CD4-positive, alpha-beta T cell (primary cell): Measurements from ENCODE around the gene CBLN2. TPM values are rescaled to one million over a fixed set of nuclear protein-coding genes. Genes with fewer than 3 reads are reported as not detected.
A peak's percentile ranks its signal among the peaks of the same experiment; 100 is the strongest.

ENCODE experiments used
- ATAC-seq: fragments of 200-7000 bp; cut with Tn5 transposase; one replicate; pipeline ENCODE4 v1.10.0; 2022; ENCODE audit warnings: mild to moderate bottlenecking; ENCODE audit not compliant: poor library complexity
- CTCF ChIA-PET: fragments of 350-600 bp; sonication (Branson Sonifier 250); formaldehyde crosslinking; loops from one replicate; lab custom pipeline; 2021; ENCODE audit warnings: antibody characterized with exemption, inconsistent platforms; lab: Charles Lee
- POLR2A ChIA-PET: fragments of 350-600 bp; sonication (Branson Sonifier 250); formaldehyde crosslinking; loops from one replicate; lab custom pipeline; 2021; ENCODE audit warnings: antibody characterized with exemption, inconsistent platforms; lab: Charles Lee
- DNase-seq, 14 experiments: peaks; one replicate each; pipeline ENCODE4 v3.0.0-alpha.2; 2013 to 2020; ENCODE audit warnings: mixed read lengths in 2 of 14
- H3K27ac ChIP-seq, 2 donors: one replicate each; pipeline versions ENCODE4 v1.5.1 to v1.7.0; 2013; ENCODE audit warnings: low read length in 2 of 2, low read depth in 1 of 2, mild to moderate bottlenecking in 1 of 2
- H3K27me3 ChIP-seq, 2 experiments: 1 replicate in 1 of 2; 2 replicates in 1 of 2; pipeline versions ENCODE4 v1.6.1 to v1.7.0; 2013; ENCODE audit warnings: low read length in 2 of 2, control low read depth in 1 of 2, mild to moderate bottlenecking in 1 of 2, moderate library complexity in 1 of 2; ENCODE audit not compliant: insufficient read depth in 2 of 2, control insufficient read depth in 1 of 2
- H3K36me3 ChIP-seq: one replicate; pipeline ENCODE4 v1.6.1; 2013; ENCODE audit warnings: low read length, control low read depth; ENCODE audit not compliant: insufficient read depth
- H3K4me1 ChIP-seq: one replicate; pipeline ENCODE4 v1.6.1; 2013; ENCODE audit warnings: low read length, control low read depth; ENCODE audit not compliant: insufficient read depth
- H3K4me3 ChIP-seq: one replicate; pipeline ENCODE4 v1.5.1; 2013; ENCODE audit warnings: mild to moderate bottlenecking, low read length, moderate library complexity
- H3K9me3 ChIP-seq, 2 experiments: 1 replicate in 1 of 2; 2 replicates in 1 of 2; pipeline versions ENCODE4 v1.6.1 to v1.7.0; 2013; ENCODE audit warnings: low read length in 2 of 2, mild to moderate bottlenecking in 2 of 2, control low read depth in 1 of 2, moderate library complexity in 1 of 2; ENCODE audit not compliant: control insufficient read depth in 1 of 2, insufficient read depth in 1 of 2
- H3K27ac Mint-ChIP-seq: one replicate; pipeline ENCODE4 v1.8.0; 2020; ENCODE audit warnings: mixed read lengths
- H3K27me3 Mint-ChIP-seq: one replicate; pipeline ENCODE4 v1.8.0; 2021; ENCODE audit warnings: mixed read lengths
- H3K36me3 Mint-ChIP-seq: one replicate; pipeline ENCODE4 v1.8.0; 2021; ENCODE audit warnings: low read depth, mixed read lengths
- H3K4me1 Mint-ChIP-seq: one replicate; pipeline ENCODE4 v1.8.0; 2021; ENCODE audit warnings: low read depth, mixed read lengths
- H3K4me3 Mint-ChIP-seq: one replicate; pipeline ENCODE4 v1.8.0; 2020; ENCODE audit warnings: mild to moderate bottlenecking, mixed read lengths
- H3K9me3 Mint-ChIP-seq: one replicate; pipeline ENCODE4 v1.8.0; 2020; ENCODE audit warnings: mixed read lengths
- intact Hi-C, 2 experiments: fragments of 100-400 bp; cut with DNase I in 1 of 2; cut with micrococcal nuclease in 1 of 2; formaldehyde crosslinking; loops; one replicate each; pipeline versions ENCODE4 v1.15.1 to v1.9.0; 2023 to 2025; cut with DNase I, micrococcal nuclease
- polyA plus RNA-seq, 2 donors: library from polyadenylated mRNA; unstranded; fragments of 120-200 nt; gene quantifications; one replicate each; pipeline ENCODE4 v1.2.1, GENCODE V29; 2013
- total RNA-seq, 174 experiments: library from RNA in 2 of 174; stranded (reverse) in 2 of 174; gene quantifications; one replicate each; pipeline ENCODE4 v1.2.3 and lab custom pipeline; 2021 to 2026
- TF ChIP-seq, protein P1 (sequence below): fragments of 200-600 bp; IDR thresholded peaks from one replicate; pipeline ENCODE4 v1.8.0; 2022; ENCODE audit warnings: antibody characterized with exemption, mild to moderate bottlenecking

Gene CBLN2
- total RNA-seq (not detected), total RNA-seq (lab: John Stamatoyannopoulos, UW) (0 to 0.20 (median 0) reads per million in 172 experiments)
- not detected for polyA plus RNA-seq (2013, experiment 1 of 2)
- polyA plus RNA-seq (2013, experiment 2 of 2), result not detected

DNA sequence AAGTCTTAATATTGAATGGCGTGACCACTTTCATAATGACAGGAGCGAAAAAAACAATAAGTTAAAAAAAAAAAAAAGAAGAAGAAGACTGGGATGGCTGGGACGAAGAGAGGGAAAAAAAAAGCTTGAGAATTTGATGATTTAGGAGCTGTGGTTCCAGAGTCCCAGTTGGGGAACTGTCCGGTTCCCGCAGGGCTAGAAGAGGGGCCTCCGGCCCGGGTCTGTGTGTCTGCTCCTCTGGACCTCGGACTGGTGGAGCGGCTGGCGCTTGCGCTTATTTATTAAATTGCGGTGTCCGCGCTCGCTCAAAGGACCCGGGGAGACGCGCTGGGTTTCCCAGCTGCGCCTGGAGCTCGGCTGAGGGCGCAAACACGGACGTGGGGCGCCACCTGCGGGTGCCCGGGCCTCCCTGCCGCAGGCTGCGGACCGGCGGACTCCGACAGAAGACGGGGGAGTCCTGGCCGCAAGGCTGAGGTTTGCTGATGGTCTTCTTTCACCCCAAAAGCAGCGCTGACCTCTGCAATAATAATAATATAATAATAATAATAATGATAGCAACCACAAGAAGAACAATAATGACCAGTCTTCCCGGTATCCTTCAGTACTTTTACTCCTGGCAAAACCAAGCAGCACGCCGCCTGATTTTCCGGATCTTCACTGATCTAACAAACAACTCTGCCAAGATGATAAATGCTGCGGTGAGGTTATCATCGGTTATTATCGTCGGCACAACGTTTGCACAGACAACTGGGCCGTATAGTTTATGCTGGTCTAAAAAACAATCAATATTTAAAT lies at the start of gene CBLN2:
Gene CBLN2 (minus strand): TSS at position 251 of the 795 bp plus-strand sequence. CDS start 2,182 bp downstream, outside the sequence.
- DNase-seq (peak in 2 of 14 experiments; percentile 2 to 10), ATAC-seq (no peak)
- H3K27me3 ChIP-seq, result peaks cover 11 to 21% of the 10 kb centered on the region in 2 experiments
- Mint-ChIP-seq H3K9me3 (no peaks in the 10 kb centered on the region), H3K36me3 (no peaks in the 10 kb centered on the region), H3K4me1 (peaks cover 4% of the 10 kb centered on the region), H3K27ac (no peak within 1 kb of the TSS), H3K4me3 (no peak within 1 kb of the TSS), H3K27me3 (peaks cover 64% of the 10 kb centered on the region)
- no peaks in the 10 kb centered on the region for H3K4me1 ChIP-seq
- peaks cover 0 to 27% of the 10 kb centered on the region in 2 experiments for H3K9me3 ChIP-seq
- H3K27ac ChIP-seq, result no peak within 1 kb of the TSS
- no peaks in the 10 kb centered on the region for H3K36me3 ChIP-seq
- CTCF ChIA-PET, result no interaction called here
- intact Hi-C loops, result no loop called here
- TF ChIP-seq, protein P1, sequence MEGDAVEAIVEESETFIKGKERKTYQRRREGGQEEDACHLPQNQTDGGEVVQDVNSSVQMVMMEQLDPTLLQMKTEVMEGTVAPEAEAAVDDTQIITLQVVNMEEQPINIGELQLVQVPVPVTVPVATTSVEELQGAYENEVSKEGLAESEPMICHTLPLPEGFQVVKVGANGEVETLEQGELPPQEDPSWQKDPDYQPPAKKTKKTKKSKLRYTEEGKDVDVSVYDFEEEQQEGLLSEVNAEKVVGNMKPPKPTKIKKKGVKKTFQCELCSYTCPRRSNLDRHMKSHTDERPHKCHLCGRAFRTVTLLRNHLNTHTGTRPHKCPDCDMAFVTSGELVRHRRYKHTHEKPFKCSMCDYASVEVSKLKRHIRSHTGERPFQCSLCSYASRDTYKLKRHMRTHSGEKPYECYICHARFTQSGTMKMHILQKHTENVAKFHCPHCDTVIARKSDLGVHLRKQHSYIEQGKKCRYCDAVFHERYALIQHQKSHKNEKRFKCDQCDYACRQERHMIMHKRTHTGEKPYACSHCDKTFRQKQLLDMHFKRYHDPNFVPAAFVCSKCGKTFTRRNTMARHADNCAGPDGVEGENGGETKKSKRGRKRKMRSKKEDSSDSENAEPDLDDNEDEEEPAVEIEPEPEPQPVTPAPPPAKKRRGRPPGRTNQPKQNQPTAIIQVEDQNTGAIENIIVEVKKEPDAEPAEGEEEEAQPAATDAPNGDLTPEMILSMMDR, result no peak
- H3K4me3 ChIP-seq, result no peak within 1 kb of the TSS
- POLR2A ChIA-PET, result no interaction called here

DNA sequence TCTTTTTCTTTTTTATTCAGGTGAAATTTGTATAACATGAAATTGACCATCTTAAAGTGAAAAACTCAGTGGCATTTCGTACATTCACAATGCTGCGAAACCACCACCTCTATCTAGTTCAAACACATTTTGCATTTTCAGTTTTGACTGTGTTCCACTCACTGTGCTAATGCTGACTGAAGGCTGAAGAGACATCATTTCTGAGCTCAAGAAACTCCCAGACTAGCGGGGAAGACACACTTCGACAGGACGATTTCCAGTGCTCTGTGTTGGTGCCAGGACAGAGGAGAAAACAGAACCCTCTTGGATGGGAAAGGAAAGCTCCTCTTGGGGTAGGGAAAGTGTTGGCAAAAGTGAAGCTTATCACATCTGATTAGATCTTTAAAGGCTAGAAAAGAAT lies 44.2 kb upstream of the CBLN2 start:
- no peaks in the 10 kb centered on the region for H3K27me3 Mint-ChIP-seq
- ChIA-PET POLR2A (no interaction called here), CTCF (no interaction called here)
- DNase-seq, result no peak
- peaks cover 8% of the 10 kb centered on the region for H3K9me3 Mint-ChIP-seq
- H3K36me3 ChIP-seq, result no peaks in the 10 kb centered on the region
- TF ChIP-seq, protein P1, result no peak
- H3K36me3 Mint-ChIP-seq, result no peaks in the 10 kb centered on the region
- no peaks in the 10 kb centered on the region for H3K27me3 ChIP-seq
- peaks cover 0 to 20% of the 10 kb centered on the region in 2 experiments for H3K9me3 ChIP-seq
- no peak for ATAC-seq
- H3K4me3 Mint-ChIP-seq, result no peak overlapping the region
- H3K4me1 ChIP-seq, result no peaks in the 10 kb centered on the region
- intact Hi-C loops, result no loop called here
- H3K27ac Mint-ChIP-seq, result no peak overlapping the region
- no peaks in the 10 kb centered on the region for H3K4me1 Mint-ChIP-seq
- no peak overlapping the region for H3K27ac ChIP-seq
- no peak overlapping the region for H3K4me3 ChIP-seq

DNA sequence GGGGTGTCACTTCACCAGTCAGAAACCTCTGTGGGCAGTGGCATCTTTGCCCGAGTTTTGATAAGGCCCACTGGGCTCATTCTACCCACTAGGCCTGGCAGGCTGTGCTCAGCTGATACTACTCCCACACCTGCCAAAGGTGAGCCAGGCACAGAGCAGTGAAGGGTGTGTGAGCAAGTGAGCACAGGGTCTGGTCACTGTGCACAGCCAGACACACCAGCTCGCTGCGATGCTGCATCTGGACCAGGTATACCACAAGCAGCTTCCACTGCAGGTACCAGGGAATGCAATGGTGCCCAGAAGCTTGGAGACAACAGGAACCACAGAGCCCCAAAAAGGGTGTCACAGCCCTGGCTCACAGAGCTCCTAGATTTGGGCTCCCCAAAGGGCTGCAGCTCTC lies 40.6 kb upstream of the CBLN2 start:
- Histone ChIP-seq H3K4me3 (no peak overlapping the region), H3K9me3 (peaks cover 0 to 21% of the 10 kb centered on the region in 2 experiments), H3K36me3 (no peaks in the 10 kb centered on the region), H3K27me3 (no peaks in the 10 kb centered on the region), H3K4me1 (no peaks in the 10 kb centered on the region), H3K27ac (no peak overlapping the region)
- Mint-ChIP-seq H3K27me3 (no peaks in the 10 kb centered on the region), H3K27ac (no peak overlapping the region), H3K9me3 (peaks cover 4% of the 10 kb centered on the region), H3K36me3 (no peaks in the 10 kb centered on the region), H3K4me1 (no peaks in the 10 kb centered on the region), H3K4me3 (no peak overlapping the region)
- no peak for ATAC-seq
- ChIA-PET POLR2A (no interaction called here), CTCF (no interaction called here)
- intact Hi-C loops, result no loop called here
- TF ChIP-seq, protein P1, result no peak
- no peak for DNase-seq
